Stomach (tissue), 9 donors: ENCODE data around the gene TTYH3. TPM values are rescaled to one million over a fixed set of nuclear protein-coding genes. Genes with fewer than 3 reads are reported as not detected.

Experiments
- DNase-seq, 2 donors: peaks; one replicate each; pipeline versions ENCODE4 v3.0.0 to v3.0.0-alpha.2; 2013 to 2019
- H3K27ac ChIP-seq, 5 donors: fragments of 200-600 bp in 4 of 5; sonication (generic) in 4 of 5; one replicate each; pipeline ENCODE4 v1.5.1; 2013 to 2019; ENCODE audit warnings: mild to moderate bottlenecking in 1 of 5, moderate library complexity in 1 of 5
- H3K27me3 ChIP-seq, 3 donors: fragments of 200-600 bp; sonication (generic); one replicate each; pipeline ENCODE4 v1.5.1; 2017 to 2019; ENCODE audit warnings: mixed run types in 1 of 3
- H3K36me3 ChIP-seq, 4 donors: fragments of 200-600 bp; sonication (generic); 1 replicate in 3 of 4; 2 replicates in 1 of 4; pipeline ENCODE4 v1.5.1; 2016 to 2019
- H3K4me1 ChIP-seq, 4 donors: fragments of 200-600 bp; sonication (generic); one replicate each; pipeline ENCODE4 v1.5.1; 2016 to 2019
- H3K4me3 ChIP-seq, 4 donors: fragments of 200-600 bp; sonication (generic) in 3 of 4; one replicate each; pipeline ENCODE4 v1.5.1; 2016 to 2019; ENCODE audit warnings: mild to moderate bottlenecking in 1 of 4
- H3K9me3 ChIP-seq, 4 donors: fragments of 200-600 bp; sonication (generic); one replicate each; pipeline ENCODE4 v1.5.1; 2016 to 2019
- CTCF ChIP-seq, 7 experiments: fragments of 450-650 bp in 4 of 7; fragments of 200-600 bp in 3 of 7; sonication (generic) in 3 of 7; IDR thresholded peaks; one replicate each; pipeline ENCODE4 v1.5.1; 2016 to 2019; ENCODE audit warnings: antibody characterized with exemption in 7 of 7, control low read depth in 2 of 7, mild to moderate bottlenecking in 1 of 7
- EP300 ChIP-seq: sonication (generic); formaldehyde crosslinking; IDR thresholded peaks from one replicate; pipeline ENCODE4 v1.6.1; 2017; ENCODE audit warnings: antibody characterized with exemption
- POLR2A ChIP-seq, 4 donors: fragments of 450-650 bp; IDR thresholded peaks; one replicate each; pipeline ENCODE4 v1.6.1; 2016; ENCODE audit warnings: antibody characterized with exemption in 4 of 4, control low read depth in 2 of 4, mild to moderate bottlenecking in 1 of 4, moderate library complexity in 1 of 4
- POLR2AphosphoS5 ChIP-seq, 3 donors: sonication (generic); formaldehyde crosslinking; IDR thresholded peaks; one replicate each; pipeline ENCODE4 v1.6.1; 2016; ENCODE audit warnings: antibody characterized with exemption in 3 of 3
- WGBS, 5 donors: extraction: QIAGEN DNeasy Blood & Tissue Kit in 3 of 5; methylation state at CpG; one replicate each; pipeline versions ENCODE4 v1.1.5 to v1.1.7; 2013 to 2018; 5-methylcytosine and 5-hydroxymethylcytosine counted together
- intact Hi-C: fragments of 100-400 bp; cut with DNase I; formaldehyde crosslinking; loops from one replicate; pipeline ENCODE4 v1.15.1; 2023; ENCODE audit warnings: low total_unique reads
- polyA plus RNA-seq, 3 donors: library from polyadenylated mRNA; stranded (reverse); fragments of 200-250 nt; gene quantifications; one replicate each; pipeline ENCODE4 v1.2.3, GENCODE V29; 2013
- total RNA-seq, 5 donors: library from RNA; depleted of rRNA; stranded (reverse); fragments of >200 nt; gene quantifications; one replicate each; pipeline versions ENCODE4 v1.1.0 to v1.2.3, GENCODE V29; 2014 to 2016
- donor health status: healthy with polysubstance abuse.
- donor health status: Bipolar disorder and iron deficiency.
- donor health status: healthy.

TTYH3 gene
- total and polyA plus RNA-seq, 8 donors, result 4.1 to 79.1 (median 16.2) TPM

- H3K27ac ChIP-seq, result no peak overlapping the region
- no peak for DNase-seq
- intact Hi-C loops, result no loop called here
- 79 to 88% (median 83%) methylated on average over 14 of the region's 14 CpGs for WGBS, 5 donors
- no peak overlapping the region for H3K4me3 ChIP-seq
- peaks cover 7 to 16% (median 15%) of the 10 kb centered on the region in 4 donors for H3K4me1 ChIP-seq
- TF ChIP-seq POLR2AphosphoS5 (IDR thresholded peaks at IDR 0.05) (no peak), CTCF (IDR thresholded peaks at IDR 0.05) (no peak), EP300 (no peak), POLR2A (IDR thresholded peaks at IDR 0.05) (no peak)
- H3K36me3 ChIP-seq, result no peaks in the 10 kb centered on the region
- H3K9me3 ChIP-seq, result no peaks in the 10 kb centered on the region
- peaks cover 0 to 4% (median 0%) of the 10 kb centered on the region in 3 donors for H3K27me3 ChIP-seq
Observed at GRCh38 chr7:2705371-2706096, 73.7 kb downstream of the TTYH3 start.

- 31 to 51% (median 35%) methylated on average over 6 of the region's 6 CpGs for WGBS, 5 donors
- H3K27ac ChIP-seq, result no peak overlapping the region
- no peak for TF ChIP-seq CTCF (IDR thresholded peaks at IDR 0.05)
- no peak for TF ChIP-seq POLR2A (IDR thresholded peaks at IDR 0.05)
- no peak for TF ChIP-seq EP300
- TF ChIP-seq POLR2AphosphoS5 (IDR thresholded peaks at IDR 0.05), result no peak
- intact Hi-C loops, result no loop called here
- H3K36me3 ChIP-seq, result no peaks in the 10 kb centered on the region
- peaks cover 7 to 17% (median 14%) of the 10 kb centered on the region in 4 donors for H3K4me1 ChIP-seq
- no peaks in the 10 kb centered on the region for H3K9me3 ChIP-seq
- no peaks in the 10 kb centered on the region for H3K27me3 ChIP-seq
- no peak overlapping the region for H3K4me3 ChIP-seq
- no peak for DNase-seq
Observed at GRCh38 chr7:2706685-2707126, 74.9 kb downstream of the TTYH3 start.

- 73 to 82% (median 76%) methylated on average over 8 of the region's 8 CpGs for WGBS, 5 donors
- H3K9me3 ChIP-seq, result no peaks in the 10 kb centered on the region
- no peak for DNase-seq
Observed at GRCh38 chr7:2707481-2707880, 75.7 kb downstream of the TTYH3 start.

GRCh38 chr7:2708041-2708440, 76.3 kb downstream of the TTYH3 start:
- WGBS, 5 donors, result 88 to 98% (median 94%) methylated on average over 8 to 10 of the region's 10 CpGs
- DNase-seq, result no peak

More at GRCh38 chr7:2707481-2707880, 75.7 kb downstream of the TTYH3 start:
- Histone ChIP-seq H3K4me1 (peaks cover 7 to 17% (median 14%) of the 10 kb centered on the region in 4 donors), H3K27me3 (no peaks in the 10 kb centered on the region), H3K36me3 (no peaks in the 10 kb centered on the region), H3K27ac (no peak overlapping the region), H3K4me3 (no peak overlapping the region)
- TF ChIP-seq POLR2AphosphoS5 (IDR thresholded peaks at IDR 0.05) (no peak), POLR2A (IDR thresholded peaks at IDR 0.05) (no peak), CTCF (IDR thresholded peaks at IDR 0.05) (no peak), EP300 (no peak)
- intact Hi-C loops, result no loop called here

More at GRCh38 chr7:2708041-2708440, 76.3 kb downstream of the TTYH3 start:
- Histone ChIP-seq H3K9me3 (no peaks in the 10 kb centered on the region), H3K27ac (no peak overlapping the region), H3K36me3 (no peaks in the 10 kb centered on the region), H3K4me1 (peaks cover 7 to 18% (median 14%) of the 10 kb centered on the region in 4 donors), H3K4me3 (no peak overlapping the region), H3K27me3 (no peaks in the 10 kb centered on the region)
- intact Hi-C loops, result no loop called here
- TF ChIP-seq POLR2AphosphoS5 (IDR thresholded peaks at IDR 0.05) (no peak), POLR2A (IDR thresholded peaks at IDR 0.05) (no peak), EP300 (no peak), CTCF (IDR thresholded peaks at IDR 0.05) (no peak)
